Effector CD4-positive, alpha-beta T cell (primary cell): ENCODE measurements around the gene SLC7A5.
"Not testable (repeated sequence)": the region's sequence is repeated elsewhere in the genome, so short reads cannot be mapped to it uniquely, and the experiment has no call there.

Experiments used
- DNase-seq: peaks from one replicate; pipeline ENCODE4 v3.0.0-alpha.2; 2020

The SLC7A5 gene

GRCh38 chr16:87832137-87832527, 37.2 kb downstream of the SLC7A5 start:
- DNase-seq, result no peak

DNA sequence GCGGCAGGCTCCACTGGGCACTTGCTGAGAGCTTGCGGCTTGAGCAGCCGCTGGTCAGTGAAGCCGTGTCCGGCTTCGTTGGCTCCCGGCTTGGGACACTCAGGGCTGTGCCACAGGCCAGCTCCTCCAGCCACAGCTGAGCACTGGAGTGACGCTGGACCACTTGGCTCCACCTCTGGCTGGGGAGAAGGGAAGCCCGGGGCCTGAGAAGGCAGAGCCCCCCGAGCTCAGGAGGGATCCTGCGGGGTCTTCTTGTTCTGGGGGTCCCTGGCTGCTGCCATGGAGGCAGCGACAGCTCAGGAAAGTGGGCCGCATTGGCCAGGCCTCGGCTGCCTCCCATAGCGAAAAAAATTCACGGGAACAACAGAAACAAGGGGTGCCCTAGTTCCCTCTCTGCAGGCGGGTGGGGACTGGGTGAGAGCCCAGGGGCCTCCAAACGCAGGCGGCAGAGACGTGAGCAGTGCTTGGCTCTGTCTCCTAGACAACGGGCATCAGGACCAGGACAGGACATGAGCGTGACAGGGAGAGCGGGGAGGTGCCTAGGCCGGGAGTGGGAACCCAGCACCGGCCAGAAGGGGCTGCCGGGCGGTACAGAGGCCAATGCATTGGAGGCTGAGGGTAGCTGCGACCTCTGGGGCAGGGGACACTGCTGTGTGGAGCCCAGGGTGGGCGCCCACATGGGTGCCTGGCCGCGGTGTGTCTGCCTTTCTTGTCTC, 37.7 kb downstream of the SLC7A5 start:
- no peak for DNase-seq

- DNase-seq, result no peak
Measured at GRCh38 chr16:87830673-87831420, 38.5 kb downstream of the SLC7A5 start.

GRCh38 chr16:87829988-87830672, 39.2 kb downstream of the SLC7A5 start:
- DNase-seq, result no peak

- DNase-seq, result no peak
Measured at GRCh38 chr16:87829622-87829980, 39.7 kb downstream of the SLC7A5 start.

GRCh38 chr16:87828907-87829621, 40.2 kb downstream of the SLC7A5 start:
- DNase-seq, result no peak

- no peak for DNase-seq
Measured at GRCh38 chr16:87828071-87828906, 41.0 kb downstream of the SLC7A5 start.

DNA sequence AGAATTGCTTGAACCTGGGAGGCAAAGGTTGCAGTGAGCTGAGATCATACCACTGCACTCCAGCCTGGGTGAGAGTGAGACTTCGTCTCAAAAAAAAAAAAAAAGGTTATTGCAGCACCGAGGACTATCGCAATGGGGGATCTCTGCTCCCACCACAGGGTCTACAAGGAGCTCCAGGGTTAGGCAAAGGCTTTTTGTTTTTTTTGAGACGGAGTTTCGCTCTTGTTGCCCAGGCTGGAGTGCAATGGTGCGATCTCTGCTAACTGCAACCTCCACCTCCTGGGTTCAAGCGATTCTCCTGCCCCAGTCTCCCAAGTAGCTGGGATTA, 41.8 kb downstream of the SLC7A5 start:
- DNase-seq, result not testable (repeated sequence)

- no peak for DNase-seq
Measured at GRCh38 chr16:87826798-87827587, 42.3 kb downstream of the SLC7A5 start.

DNA sequence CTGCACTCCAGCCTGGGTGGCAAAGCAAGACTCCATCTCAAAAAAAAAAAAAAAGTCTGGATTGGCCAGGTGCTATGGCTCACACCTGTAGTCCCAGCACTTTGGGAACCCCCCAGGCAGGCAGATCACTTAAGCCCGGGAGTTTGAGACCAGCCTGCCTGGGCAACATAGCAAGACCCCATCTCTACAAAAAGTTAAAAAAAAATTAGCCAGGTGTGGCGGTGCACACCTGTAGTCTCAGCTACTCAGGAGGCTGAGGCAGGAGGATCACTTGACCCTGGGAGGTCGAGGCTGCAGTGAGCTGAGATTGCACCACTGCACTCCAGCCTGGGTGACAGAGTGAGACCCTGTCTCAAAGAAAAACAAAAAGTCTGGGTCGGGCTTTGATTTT, 42.9 kb downstream of the SLC7A5 start:
- DNase-seq, result not testable (repeated sequence)

DNA sequence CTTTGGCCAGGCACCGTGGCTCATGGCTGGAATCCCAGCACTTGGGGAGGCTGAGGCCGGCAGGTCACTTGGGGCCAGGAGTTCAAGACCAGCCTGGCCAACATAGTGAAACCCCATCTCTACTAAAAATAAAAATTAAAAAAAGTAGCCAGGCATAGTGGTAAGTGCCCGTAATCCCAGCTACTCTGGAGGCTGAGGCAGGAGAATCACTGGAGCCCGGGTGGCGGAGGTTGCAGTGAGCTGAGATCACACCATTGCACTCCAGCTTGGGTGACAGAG, 43.5 kb downstream of the SLC7A5 start:
- DNase-seq, result not testable (repeated sequence)

GRCh38 chr16:87824991-87825841, 44.1 kb downstream of the SLC7A5 start:
- no peak for DNase-seq

DNA sequence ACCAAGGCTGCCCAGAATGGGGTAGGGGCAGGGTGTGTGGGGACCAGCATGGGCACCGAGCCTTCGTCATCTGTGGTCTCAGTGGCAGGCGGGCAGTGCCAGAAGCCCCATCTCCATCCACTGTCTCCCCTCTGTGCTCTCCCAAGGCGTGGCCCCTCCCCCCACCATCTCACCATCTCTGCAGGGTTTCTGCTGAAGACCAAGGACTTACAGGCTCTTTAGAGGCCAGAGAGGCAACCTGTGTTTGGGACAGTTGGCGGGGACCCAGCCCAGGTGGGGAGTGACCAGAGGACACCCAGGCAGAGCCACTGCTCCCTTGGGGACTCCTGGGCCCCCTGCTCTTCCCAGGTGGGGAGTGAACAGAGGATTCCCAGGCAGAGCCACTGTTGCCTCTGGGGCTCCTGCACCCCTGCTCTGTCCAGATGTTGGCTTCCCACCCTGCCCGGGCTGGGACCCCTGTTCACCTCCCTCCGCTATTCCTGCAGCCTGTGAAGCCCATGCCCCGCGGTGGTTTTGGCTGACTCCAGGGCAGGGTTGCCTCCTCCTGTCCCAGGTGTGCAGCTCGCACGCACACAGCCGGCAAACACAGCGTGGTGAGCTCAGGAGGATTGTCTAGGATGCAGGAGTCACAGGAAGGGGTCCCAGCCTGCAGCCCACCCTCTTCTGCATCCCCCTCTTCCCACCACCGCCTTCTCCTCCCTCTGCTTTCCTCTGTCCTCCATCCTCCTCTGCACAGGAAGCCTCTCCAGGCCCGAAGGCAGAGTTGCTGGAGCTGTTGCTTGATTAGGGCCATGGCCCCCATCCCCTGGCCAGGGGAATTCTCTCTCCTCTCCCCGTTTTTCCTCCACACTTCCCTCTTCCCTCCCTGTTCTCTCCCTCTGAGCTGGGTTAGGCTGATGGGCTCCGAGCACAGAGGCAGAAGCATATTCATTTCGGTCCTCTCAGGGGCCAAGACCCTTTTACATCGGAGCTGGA, 45.0 kb downstream of the SLC7A5 start:
- no peak for DNase-seq

DNA sequence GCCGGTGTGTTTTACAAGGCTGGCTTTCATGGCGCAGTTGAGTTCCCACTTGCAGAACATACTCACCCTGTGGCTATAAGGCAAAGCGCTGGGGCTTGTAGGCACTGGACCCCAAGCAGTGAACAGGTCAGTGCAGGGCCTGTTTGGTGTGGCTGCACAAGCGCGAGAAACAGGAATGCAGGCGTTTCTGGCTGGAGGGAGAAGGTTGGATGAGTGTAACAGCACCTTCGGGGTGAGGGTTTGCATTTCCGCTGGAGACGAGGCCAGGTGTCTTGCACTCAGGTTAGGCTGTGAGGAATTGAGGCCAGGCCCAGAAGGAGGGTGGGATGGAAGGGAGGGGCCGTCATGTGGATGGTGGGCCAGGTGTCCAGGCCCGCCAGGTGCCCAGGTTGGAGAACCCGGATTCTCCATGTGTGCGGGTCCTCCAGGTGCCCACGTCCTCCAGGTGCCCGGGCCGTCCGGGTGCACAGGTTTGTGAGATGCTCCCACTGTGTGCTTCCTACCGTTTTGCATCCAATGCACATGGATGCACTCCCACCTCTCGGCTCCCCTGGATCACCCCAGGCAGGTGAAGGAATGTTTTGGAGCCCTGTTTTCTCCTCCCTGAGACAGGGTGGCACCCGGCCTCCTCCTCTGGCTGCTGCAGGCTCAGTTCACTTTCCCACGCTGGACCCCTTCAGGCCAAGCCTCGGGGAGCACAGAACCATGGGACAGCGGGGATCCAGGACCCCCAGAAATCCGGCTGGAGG, 46.0 kb downstream of the SLC7A5 start:
- DNase-seq, result no peak

DNA sequence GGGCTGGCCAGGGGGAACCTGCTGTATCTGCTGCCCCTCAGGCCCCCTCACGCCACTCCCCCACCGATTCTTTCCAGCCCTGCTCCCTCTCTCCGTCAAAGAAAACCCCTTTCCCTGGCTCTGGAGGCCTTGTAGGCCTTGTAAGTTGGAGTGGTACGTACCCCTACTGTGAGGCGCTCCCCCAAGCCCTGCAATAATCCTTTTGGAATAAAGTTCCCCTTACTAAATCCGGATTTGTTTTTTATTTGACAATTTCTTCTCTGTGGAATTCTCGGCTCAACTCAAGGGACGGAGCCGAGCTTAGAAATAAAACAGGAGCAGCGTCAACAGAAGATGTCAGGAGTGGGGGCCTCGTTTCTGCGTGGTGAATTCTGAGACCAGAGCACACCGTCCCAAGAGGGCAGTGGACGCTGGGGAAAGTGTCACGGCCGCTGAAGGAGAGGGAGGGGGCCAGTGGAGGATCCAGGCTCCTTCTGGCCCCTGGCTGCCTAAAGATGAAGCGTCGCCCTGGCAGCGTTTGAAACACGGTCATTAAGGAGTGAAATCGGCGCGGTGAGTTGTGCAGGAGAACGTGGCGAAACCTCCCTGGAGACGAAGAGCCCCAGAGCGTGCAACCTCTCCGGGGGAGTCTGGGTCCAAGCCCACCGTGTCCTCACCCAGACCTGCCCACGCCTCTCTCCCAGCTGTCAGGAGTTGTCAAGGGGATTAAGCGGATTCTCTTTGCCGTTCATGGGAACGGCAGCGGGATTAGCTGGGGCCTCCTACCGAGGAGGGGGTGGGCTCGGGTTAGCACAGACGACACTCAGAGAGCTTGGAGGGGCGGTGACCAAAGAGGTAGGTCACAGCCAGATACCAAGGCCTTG, 47.0 kb downstream of the SLC7A5 start:
- DNase-seq, result no peak

DNA sequence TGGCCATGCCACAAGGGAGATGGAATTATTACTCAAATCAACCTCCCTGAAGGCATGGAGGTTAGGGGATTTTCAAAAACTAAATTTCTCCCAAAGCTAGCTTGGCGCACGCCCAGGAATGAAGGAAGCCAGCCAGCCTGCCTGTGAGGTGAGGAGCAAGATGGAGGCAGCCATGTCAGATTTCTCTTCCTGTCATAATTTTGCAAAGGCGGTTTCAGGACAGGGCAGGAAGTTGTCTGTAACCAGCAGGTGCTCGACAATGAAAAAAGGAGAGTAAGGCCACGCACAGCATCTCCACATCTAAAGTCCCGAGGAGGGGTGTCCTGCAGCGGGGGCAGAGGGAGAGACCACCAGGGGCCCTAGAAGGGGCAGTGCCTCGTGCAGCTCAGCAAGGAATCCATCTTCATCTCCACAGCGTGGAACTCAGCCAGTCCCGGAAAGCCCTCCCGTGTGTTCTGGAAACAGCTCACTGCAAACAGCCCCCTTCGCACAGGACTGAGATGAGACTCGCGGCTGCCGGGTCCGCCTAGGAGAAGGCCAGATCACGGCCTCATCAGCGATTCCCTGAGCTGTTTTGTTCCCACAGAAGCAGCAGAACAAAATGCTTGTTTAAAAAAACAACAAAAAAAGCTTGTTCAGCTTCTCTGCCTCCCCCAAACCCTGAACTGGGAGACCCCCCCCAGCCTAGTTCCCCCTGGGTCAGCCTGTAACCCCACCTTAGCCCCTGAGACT, 47.8 kb downstream of the SLC7A5 start:
- no peak for DNase-seq

- DNase-seq, result no peak
Measured at GRCh38 chr16:87819983-87820382, 49.3 kb downstream of the SLC7A5 start.
